ENCODE measurements around the gene HIP1R.

Gene HIP1R

DNA sequence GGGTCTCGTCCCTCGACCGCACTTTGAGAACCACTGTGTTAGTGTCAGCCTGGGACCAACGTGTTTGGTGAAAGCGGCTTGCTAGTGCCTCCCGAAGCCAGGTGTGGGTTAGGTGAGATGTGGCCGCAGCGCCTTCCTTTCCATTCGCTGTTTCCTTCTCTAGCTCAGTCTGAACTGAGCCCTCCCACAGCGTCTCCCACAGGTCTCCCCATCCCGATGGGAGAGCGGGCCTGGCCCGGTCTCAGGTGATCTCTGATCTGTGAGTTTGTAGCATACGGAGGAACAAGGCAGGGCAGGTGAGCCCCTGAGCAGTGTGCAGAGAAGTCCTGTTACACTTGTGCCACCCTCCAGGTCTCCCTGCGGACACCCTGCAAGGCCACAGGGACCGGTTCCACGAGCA lies 19.3 kb downstream of the HIP1R start:
- H3K9me2 ChIP-seq (replicated peaks; ENCODE audit: control insufficient read depth, low read length), result no peaks in the 10 kb centered on the region

DNA sequence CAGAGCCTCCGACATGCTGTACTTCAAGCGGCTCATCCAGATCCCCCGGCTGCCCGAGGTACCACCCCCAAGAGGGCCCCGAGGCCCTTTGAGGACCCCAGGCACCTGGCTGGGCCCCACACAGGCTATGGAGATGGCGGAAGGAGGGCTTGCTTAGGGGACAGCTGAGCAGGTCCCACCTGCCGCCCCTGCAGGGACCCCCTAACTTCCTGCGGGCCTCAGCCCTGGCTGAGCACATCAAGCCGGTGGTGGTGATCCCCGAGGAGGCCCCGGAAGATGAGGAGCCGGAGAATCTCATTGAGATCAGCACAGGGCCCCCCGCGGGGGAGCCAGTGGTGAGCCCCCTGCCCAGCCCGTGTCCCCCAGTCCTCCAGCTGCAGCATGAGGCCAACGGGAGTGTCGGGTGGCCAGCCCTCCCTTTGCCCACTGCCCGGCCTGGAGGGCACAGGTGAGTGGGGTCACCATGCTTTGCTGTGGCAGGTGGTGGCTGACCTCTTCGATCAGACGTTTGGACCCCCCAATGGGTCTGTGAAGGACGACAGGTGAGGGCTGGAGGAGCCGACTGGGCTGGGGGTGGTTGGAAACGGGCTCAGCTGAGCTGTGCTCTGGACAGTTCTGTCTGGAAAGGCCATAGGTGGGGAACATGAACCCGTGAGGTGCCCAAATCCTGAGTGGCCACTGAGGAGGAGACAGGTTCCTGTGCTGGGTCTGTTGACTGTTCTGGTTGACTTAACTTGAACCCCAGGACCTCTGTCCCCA lies 20.0 kb downstream of the HIP1R start:
- Histone ChIP-seq H3K4me3 (ENCODE audit: low read length) (no peak overlapping the region), H3K36me3 (ENCODE audit: control insufficient read depth, low read length) (peaks cover 29% of the 10 kb centered on the region), H3K79me2 (ENCODE audit: control insufficient read depth, low read length) (no peaks in the 10 kb centered on the region), H3K9me2 (replicated peaks; ENCODE audit: control insufficient read depth, low read length) (no peaks in the 10 kb centered on the region), H3K27me3 (ENCODE audit: control insufficient read depth, low read length) (no peaks in the 10 kb centered on the region), H3K4me1 (ENCODE audit: control insufficient read depth, low read length) (no peaks in the 10 kb centered on the region), H4K20me1 (ENCODE audit: control insufficient read depth, insufficient read depth, low read depth, low read length) (no peaks in the 10 kb centered on the region), H3F3A (ENCODE audit: control insufficient read depth, insufficient read depth) (no peaks in the 10 kb centered on the region), H3K27ac (ENCODE audit: low read depth, low read length) (no peak overlapping the region), H3K4me2 (ENCODE audit: low read length) (no peak overlapping the region), H3K9me3 (ENCODE audit: control insufficient read depth, insufficient read depth, low read length) (no peaks in the 10 kb centered on the region)
- TF ChIP-seq EZH2phosphoT487 (IDR thresholded peaks at IDR 0.05; ENCODE audit: borderline replicate concordance, low read length) (no peak), CTCF (IDR thresholded peaks at IDR 0.05; ENCODE audit: low read depth, low read length, poor library complexity, severe bottlenecking) (no peak)

More for the DNA sequence above, 19.3 kb downstream of the HIP1R start:
- Histone ChIP-seq H3K79me2 (ENCODE audit: control insufficient read depth, low read length) (no peaks in the 10 kb centered on the region), H3K27ac (ENCODE audit: low read depth, low read length) (no peak overlapping the region), H4K20me1 (ENCODE audit: control insufficient read depth, insufficient read depth, low read depth, low read length) (no peaks in the 10 kb centered on the region), H3K4me1 (ENCODE audit: control insufficient read depth, low read length) (no peaks in the 10 kb centered on the region), H3K36me3 (ENCODE audit: control insufficient read depth, low read length) (peaks cover 22% of the 10 kb centered on the region), H3F3A (ENCODE audit: control insufficient read depth, insufficient read depth) (no peaks in the 10 kb centered on the region), H3K4me3 (ENCODE audit: low read length) (no peak overlapping the region), H3K4me2 (ENCODE audit: low read length) (no peak overlapping the region), H3K9me3 (ENCODE audit: control insufficient read depth, insufficient read depth, low read length) (no peaks in the 10 kb centered on the region), H3K27me3 (ENCODE audit: control insufficient read depth, low read length) (no peaks in the 10 kb centered on the region)
- TF ChIP-seq CTCF (IDR thresholded peaks at IDR 0.05; ENCODE audit: low read depth, low read length, poor library complexity, severe bottlenecking), result no peak
- no peak for TF ChIP-seq EZH2phosphoT487 (IDR thresholded peaks at IDR 0.05; ENCODE audit: borderline replicate concordance, low read length)

DNA sequence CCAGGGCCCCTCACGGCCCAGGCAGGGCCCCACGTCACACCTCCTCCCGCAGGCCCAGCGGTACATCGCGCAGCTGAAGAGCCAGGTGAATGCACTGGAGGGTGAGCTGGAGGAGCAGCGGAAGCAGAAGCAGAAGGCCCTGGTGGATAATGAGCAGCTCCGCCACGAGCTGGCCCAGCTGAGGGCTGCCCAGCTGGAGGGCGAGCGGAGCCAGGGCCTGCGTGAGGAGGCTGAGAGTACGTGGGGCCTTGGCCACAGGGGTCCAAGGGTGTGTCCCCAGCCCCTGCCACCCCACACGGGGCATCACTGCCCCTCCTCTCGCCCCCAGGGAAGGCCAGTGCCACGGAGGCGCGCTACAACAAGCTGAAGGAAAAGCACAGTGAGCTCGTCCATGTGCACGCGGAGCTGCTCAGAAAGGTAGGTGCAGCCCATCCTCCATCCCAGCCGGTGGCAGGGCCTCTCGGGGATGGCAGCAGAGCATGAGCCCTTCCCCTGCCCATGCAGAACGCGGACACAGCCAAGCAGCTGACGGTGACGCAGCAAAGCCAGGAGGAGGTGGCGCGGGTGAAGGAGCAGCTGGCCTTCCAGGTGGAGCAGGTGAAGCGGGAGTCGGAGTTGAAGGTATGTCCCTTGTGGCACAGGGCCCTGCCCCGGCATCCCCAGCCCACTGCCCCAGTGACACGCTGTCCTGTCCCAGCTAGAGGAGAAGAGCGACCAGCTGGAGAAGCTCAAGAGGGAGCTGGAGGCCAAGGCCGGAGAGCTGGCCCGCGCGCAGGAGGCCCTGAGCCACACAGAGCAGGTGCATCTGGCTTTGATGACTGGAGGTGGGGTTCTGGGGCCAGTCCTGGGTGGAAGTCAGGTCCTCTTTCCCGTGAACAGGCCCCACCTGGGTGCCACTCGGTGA lies 20.9 kb downstream of the HIP1R start:
- Histone ChIP-seq H4K20me1 (ENCODE audit: control insufficient read depth, insufficient read depth, low read depth, low read length) (no peaks in the 10 kb centered on the region), H3K9me2 (replicated peaks; ENCODE audit: control insufficient read depth, low read length) (no peaks in the 10 kb centered on the region), H3K27ac (ENCODE audit: low read depth, low read length) (no peak overlapping the region), H3K4me2 (ENCODE audit: low read length) (no peak overlapping the region), H3K27me3 (ENCODE audit: control insufficient read depth, low read length) (no peaks in the 10 kb centered on the region), H3F3A (ENCODE audit: control insufficient read depth, insufficient read depth) (no peaks in the 10 kb centered on the region), H3K4me3 (ENCODE audit: low read length) (no peak overlapping the region), H3K4me1 (ENCODE audit: control insufficient read depth, low read length) (no peaks in the 10 kb centered on the region), H3K36me3 (ENCODE audit: control insufficient read depth, low read length) (peaks cover 32% of the 10 kb centered on the region), H3K9me3 (ENCODE audit: control insufficient read depth, insufficient read depth, low read length) (no peaks in the 10 kb centered on the region), H3K79me2 (ENCODE audit: control insufficient read depth, low read length) (no peaks in the 10 kb centered on the region)
- TF ChIP-seq EZH2phosphoT487 (IDR thresholded peaks at IDR 0.05; ENCODE audit: borderline replicate concordance, low read length), result no peak
- no peak for TF ChIP-seq CTCF (IDR thresholded peaks at IDR 0.05; ENCODE audit: low read depth, low read length, poor library complexity, severe bottlenecking)

Data from DOHH2 (cell line).